A673 (cell line): ENCODE measurements around the gene STS. TPM values are rescaled to one million over a fixed set of nuclear protein-coding genes. Genes with fewer than 3 reads are reported as not detected.

ENCODE experiments used
- BruUV-seq: library from RNA; stranded (reverse); fragments of 400-500 nt; replicated peaks from 2 replicates; lab custom pipeline; 2021; lab: Mats Ljungman, UMichigan
- CTCF ChIA-PET: fragments of 300-600 bp; sonication (Branson Sonifier 250); formaldehyde crosslinking; loops from one replicate; lab custom pipeline; 2022; ENCODE audit warnings: antibody characterized with exemption; lab: Charles Lee
- POLR2A ChIA-PET: fragments of 300-600 bp; sonication (Branson Sonifier 250); formaldehyde crosslinking; loops from one replicate; lab custom pipeline; 2022; ENCODE audit warnings: antibody characterized with exemption; ENCODE audit not compliant: low non-redundant PET; lab: Charles Lee
- DNase-seq: peaks from one replicate; pipeline ENCODE4 v3.0.0-alpha.2; 2015; ENCODE audit warnings: low spot score
- H3K27ac ChIP-seq: fragments of 200-600 bp; sonication (generic); 2 replicates; pipeline ENCODE4 v1.5.1; 2016; ENCODE audit warnings: mixed run types, low read depth, mild to moderate bottlenecking, mixed read lengths, antibody characterized with exemption, low read length; ENCODE audit not compliant: poor library complexity, severe bottlenecking
- H3K27me3 ChIP-seq: fragments of 200-600 bp; sonication (generic); replicated peaks from 2 replicates; pipeline ENCODE4 v1.6.1; 2017; ENCODE audit warnings: mixed run types, low read depth, mild to moderate bottlenecking, mixed read lengths, antibody characterized with exemption, low read length; ENCODE audit not compliant: insufficient read depth, poor library complexity
- H3K36me3 ChIP-seq: fragments of 200-600 bp; sonication (generic); 2 replicates; pipeline ENCODE4 v1.6.1; 2016; ENCODE audit warnings: mixed run types, mild to moderate bottlenecking, mixed read lengths, antibody characterized with exemption, low read length; ENCODE audit not compliant: insufficient read depth, poor library complexity, severe bottlenecking
- H3K4me1 ChIP-seq: fragments of 200-600 bp; sonication (generic); 2 replicates; pipeline ENCODE4 v1.6.1; 2017; ENCODE audit warnings: mixed run types, mild to moderate bottlenecking, mixed read lengths, antibody characterized with exemption, low read length; ENCODE audit not compliant: insufficient read depth, poor library complexity, severe bottlenecking
- H3K4me3 ChIP-seq: fragments of 200-600 bp; sonication (generic); 2 replicates; pipeline ENCODE4 v1.5.1; 2016; ENCODE audit warnings: low read depth, mixed run types, mild to moderate bottlenecking, mixed read lengths, low read length; ENCODE audit not compliant: poor library complexity, severe bottlenecking
- H3K9me3 ChIP-seq: fragments of 200-600 bp; sonication (generic); 2 replicates; pipeline ENCODE4 v1.6.1; 2016; ENCODE audit warnings: mixed run types, low read depth, mild to moderate bottlenecking, mixed read lengths, antibody characterized with exemption, low read length; ENCODE audit not compliant: poor library complexity, severe bottlenecking
- CTCF ChIP-seq: fragments of 300-800, 200-600 bp; sonication (generic); conservative IDR thresholded peaks from 2 replicates; pipeline ENCODE4 v1.5.1; 2017; ENCODE audit warnings: low read depth, mild to moderate bottlenecking, antibody characterized with exemption, low read length, moderate library complexity, mixed read lengths
- EZH2 ChIP-seq: fragments of 200-600 bp; sonication (generic); IDR thresholded peaks from 2 replicates; pipeline ENCODE4 v1.6.1; 2017; ENCODE audit warnings: borderline replicate concordance, low read depth, mild to moderate bottlenecking, mixed read lengths, antibody characterized with exemption, low read length; ENCODE audit not compliant: poor library complexity, severe bottlenecking
- intact Hi-C: fragments of 100-400 bp; cut with micrococcal nuclease; formaldehyde crosslinking; loops from one replicate; pipeline ENCODE4 v1.10.0; 2022; ENCODE audit not compliant: unreplicated experiment
- total RNA-seq: library from RNA; stranded (reverse); gene quantifications from 2 replicates; pipeline ENCODE4 v1.2.3, GENCODE V29; 2021

Gene STS
- total RNA-seq, 1 experiment from 2014 or later = 2.5 TPM

GRCh38 chrX:7127056-7127455 is 20.5 kb upstream of the STS start:
- Histone ChIP-seq H3K9me3 (no peaks in the 10 kb centered on the region), H3K36me3 (no peaks in the 10 kb centered on the region), H3K27ac (no peak overlapping the region), H3K4me1 (no peaks in the 10 kb centered on the region), H3K4me3 (no peak overlapping the region), H3K27me3 (no peaks in the 10 kb centered on the region)
- TF ChIP-seq CTCF (no peak), EZH2 (no peak)
- ChIA-PET CTCF (interaction anchor here (0.6 kb wide), 1 partner anchor 278 kb away, joined by 4 read pairs; no protein-coding TSS in a partner anchor), POLR2A (no interaction called here)
- intact Hi-C loops = no loop called here
- DNase-seq = no peak
- no TSS peak for BruUV-seq

GRCh38 chrX:7131621-7132020 is 15.9 kb upstream of the STS start:
- DNase-seq = no peak
- no TSS peak for BruUV-seq
- H3K4me1 ChIP-seq = peaks cover 7% of the 10 kb centered on the region
- POLR2A ChIA-PET = no interaction called here
- no peak overlapping the region for H3K4me3 ChIP-seq
- no peak overlapping the region for H3K27ac ChIP-seq
- H3K36me3 ChIP-seq = no peaks in the 10 kb centered on the region
- no peaks in the 10 kb centered on the region for H3K27me3 ChIP-seq
- CTCF ChIA-PET = no interaction called here
- TF ChIP-seq EZH2 = no peak
- no peak for TF ChIP-seq CTCF
- intact Hi-C loops = loop anchor here (5.0 kb wide), 1 partner anchor 796 kb away; the partner anchor contains the start of gene PNPLA4
- no peaks in the 10 kb centered on the region for H3K9me3 ChIP-seq

GRCh38 chrX:7132335-7133049 is 15.0 kb upstream of the STS start:
- CTCF ChIA-PET = no interaction called here
- Histone ChIP-seq H3K4me3 (no peak overlapping the region), H3K36me3 (no peaks in the 10 kb centered on the region), H3K27ac (no peak overlapping the region), H3K4me1 (peaks cover 7% of the 10 kb centered on the region), H3K9me3 (no peaks in the 10 kb centered on the region), H3K27me3 (no peaks in the 10 kb centered on the region)
- DNase-seq = peak; percentile 65
- intact Hi-C loops = loop anchor here (5.0 kb wide), 1 partner anchor 795 kb away; the partner anchor contains the start of gene PNPLA4
- no TSS peak for BruUV-seq
- TF ChIP-seq EZH2 (no peak), CTCF (peak; percentile 60)
- POLR2A ChIA-PET = no interaction called here
